Posterior vena cava (tissue), 2 donors: ENCODE measurements around the gene MOB3A. TPM values are rescaled to one million over a fixed set of nuclear protein-coding genes. Genes with fewer than 3 reads are reported as not detected.
"Not testable (repeated sequence)": the region's sequence is repeated elsewhere in the genome, so short reads cannot be mapped to it uniquely, and the experiment has no call there.

Source experiments
- DNase-seq: peaks from one replicate; pipeline ENCODE4 v3.0.0-alpha.2; 2020; ENCODE audit warnings: low spot score
- intact Hi-C, 2 donors: fragments of 100-400 bp; cut with DNase I; formaldehyde crosslinking; loops; one replicate each; pipeline versions ENCODE4 v1.14.1 to v1.14.2; 2022 to 2023
- long read RNA-seq, 2 donors: library from polyadenylated mRNA; unstranded; transcript quantifications; one replicate each; pipeline ENCODE4 v2.0.0, GENCODE V29; 2020 to 2021
- total RNA-seq, 2 donors: library from RNA; stranded (reverse); fragmentation: NEBNext Ultra II Directional; extraction: Animal tissue kit (Norgen Biotek cat#: 25700); gene quantifications; one replicate each; pipeline ENCODE4 v1.2.1, GENCODE V29; 2021
- donor health status: DM: yes; HTN: yes; CAD: no.
- donor health status: DM: yes; HTN: yes; CAD: no.

MOB3A gene
- total RNA-seq = 10 to 100 TPM; 55.8 to 57.1 TPM
- long read RNA-seq, donor 1, transcript MOB3A-201 (5 exons, 3,391 nt) = major isoform, 6 of 16 reads
- long read RNA-seq, donor 1, partial matches to known transcripts = 1 of 16 reads
- long read RNA-seq, donor 1, other reads (novel, unspliced or antisense) = 9 of 16 reads
- long read RNA-seq, donor 2, partial matches to known transcripts = 1 of 22 reads
- long read RNA-seq, donor 2, other reads (novel, unspliced or antisense) = 17 of 22 reads

DNA sequence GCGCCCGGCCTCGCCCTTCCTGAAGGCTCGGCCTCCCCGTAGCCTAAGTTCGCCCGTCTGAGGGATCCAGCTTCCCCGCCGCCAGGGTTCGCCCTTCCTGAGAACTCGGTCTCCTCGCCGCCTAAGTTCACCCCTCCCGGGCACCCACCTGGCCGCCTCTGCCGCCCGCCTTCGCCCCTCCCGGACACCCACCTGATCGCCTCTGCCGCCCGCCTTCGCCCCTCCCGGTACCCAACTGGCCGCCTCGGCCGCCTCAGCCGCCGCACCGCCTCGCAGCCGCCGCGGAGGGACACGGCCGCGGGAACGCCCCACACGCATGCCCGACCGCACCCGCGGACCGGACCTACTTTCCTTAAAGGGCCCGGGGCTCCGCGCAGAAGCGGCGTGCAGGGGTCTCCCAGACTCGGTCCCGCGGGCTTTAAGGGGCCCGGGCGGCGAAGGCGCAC is at the start of gene MOB3A:
Gene MOB3A, minus strand, starts transcription at position 293 of the 446 bp plus-strand sequence. CDS start 17,766 bp downstream, outside the sequence.
- DNase-seq = peak; percentile 97
- intact Hi-C loops = no loop called here

DNA sequence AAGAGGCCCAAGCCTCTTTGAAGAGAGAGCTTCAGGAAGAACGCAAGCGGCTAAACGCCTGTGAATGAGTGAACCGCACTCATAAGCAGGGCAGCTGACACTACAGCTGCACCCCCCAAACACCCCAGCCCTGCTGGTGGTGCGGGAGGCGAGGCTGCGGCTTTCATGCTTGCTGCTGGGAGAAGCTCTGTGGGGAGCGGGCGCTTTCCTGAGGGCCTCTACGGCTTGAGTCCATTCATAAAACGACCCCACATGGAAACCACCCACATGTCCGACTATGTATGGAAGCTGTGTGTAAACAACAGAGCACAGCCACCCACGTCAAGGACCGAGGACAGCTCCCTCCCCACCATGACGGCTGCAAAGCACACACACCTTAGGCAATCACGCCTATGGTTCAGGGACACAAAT is 49.7 kb upstream of the MOB3A start:
- DNase-seq = no peak
- intact Hi-C loops = no loop called here

DNA sequence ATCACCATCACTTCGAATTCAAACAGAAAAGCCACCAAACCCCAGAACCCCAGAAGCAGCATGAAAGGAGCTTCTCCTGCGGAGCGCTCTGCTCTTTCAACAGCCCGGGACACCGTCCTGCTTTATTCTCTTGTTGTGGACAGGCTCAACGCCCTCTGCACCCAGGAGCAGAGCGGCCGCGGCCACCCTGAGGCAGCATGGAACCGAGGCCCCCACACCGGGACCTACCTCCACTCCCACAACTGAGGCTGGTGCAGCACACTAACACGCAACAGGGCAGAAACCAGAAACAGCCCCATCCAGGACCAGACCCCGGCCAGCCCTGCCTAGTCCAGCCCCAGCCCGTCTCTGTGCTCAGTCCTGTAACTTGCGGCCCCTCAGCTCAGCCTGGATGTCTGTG is 48.1 kb upstream of the MOB3A start:
- intact Hi-C loops = no loop called here
- no peak for DNase-seq

DNA sequence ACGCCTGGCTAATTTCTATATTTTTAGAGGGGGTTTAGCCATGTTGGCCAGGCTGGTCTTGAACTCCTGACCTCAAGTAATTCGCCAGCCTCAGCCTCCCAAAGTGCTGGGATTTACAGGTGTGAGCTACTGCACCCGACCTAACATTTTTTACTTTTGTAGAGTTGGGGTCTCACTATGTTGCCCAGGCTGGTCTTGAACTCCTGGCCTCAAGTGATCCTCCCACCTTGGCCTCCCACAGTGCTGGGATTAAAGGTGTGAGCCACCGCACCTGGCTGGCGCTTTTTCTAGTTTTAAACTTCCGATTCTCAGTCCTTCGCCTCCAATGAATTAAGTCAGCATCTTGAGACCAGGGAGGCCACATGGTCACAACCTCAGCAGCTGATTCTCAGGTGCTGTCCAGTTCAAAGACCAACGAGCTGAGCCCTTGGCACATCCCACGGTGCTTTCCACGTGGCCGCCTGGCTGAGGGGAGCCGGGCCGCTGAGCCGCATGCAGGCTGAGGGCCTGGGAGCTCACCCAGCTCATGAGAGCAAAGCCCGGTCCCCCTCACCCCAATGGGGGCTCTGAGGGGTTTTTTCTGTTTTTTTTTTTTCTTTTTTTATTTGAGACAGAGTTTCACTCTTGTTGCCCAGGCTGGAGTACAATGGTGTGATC is 46.2 kb upstream of the MOB3A start:
- DNase-seq = no peak
- intact Hi-C loops = no loop called here

GRCh38 chr19:2140138-2140569 is 44.0 kb upstream of the MOB3A start:
- no peak for DNase-seq
- intact Hi-C loops = no loop called here

DNA sequence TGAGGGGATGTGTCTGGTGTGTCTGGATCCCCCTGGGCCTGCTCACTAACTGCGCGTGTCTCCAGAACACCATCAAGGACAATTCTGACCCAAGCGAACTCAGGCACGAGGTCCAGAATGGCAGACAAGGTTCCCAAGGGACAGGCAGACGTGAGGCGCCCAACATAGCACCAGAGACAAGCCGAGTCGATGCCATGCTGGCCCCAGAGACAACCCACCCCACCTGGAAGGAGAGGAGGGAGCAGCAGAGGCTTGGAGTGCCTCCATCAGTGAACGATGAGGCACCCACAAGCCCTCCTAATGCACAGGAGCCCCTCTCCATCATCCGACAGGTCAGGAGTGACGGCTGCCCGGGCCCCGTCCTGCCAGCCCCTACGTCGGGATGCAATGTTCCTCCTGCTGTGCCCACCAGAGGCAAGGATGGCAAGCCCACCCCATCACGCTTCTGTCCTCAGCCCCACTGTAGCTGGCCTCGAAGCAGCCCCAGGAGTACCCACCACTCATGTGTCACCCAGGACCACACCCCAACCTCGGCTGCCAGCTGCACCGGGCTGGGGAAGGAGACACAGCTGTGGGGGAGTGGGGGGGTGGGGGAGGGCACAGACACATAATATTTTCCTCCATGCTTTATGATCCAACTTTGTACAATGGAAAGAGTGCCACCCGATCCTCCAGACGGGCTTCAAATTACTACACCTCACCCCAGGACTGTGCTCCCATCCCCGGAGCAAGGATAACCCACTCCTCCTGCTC is 43.4 kb upstream of the MOB3A start:
- intact Hi-C loops = no loop called here
- no peak for DNase-seq

DNA sequence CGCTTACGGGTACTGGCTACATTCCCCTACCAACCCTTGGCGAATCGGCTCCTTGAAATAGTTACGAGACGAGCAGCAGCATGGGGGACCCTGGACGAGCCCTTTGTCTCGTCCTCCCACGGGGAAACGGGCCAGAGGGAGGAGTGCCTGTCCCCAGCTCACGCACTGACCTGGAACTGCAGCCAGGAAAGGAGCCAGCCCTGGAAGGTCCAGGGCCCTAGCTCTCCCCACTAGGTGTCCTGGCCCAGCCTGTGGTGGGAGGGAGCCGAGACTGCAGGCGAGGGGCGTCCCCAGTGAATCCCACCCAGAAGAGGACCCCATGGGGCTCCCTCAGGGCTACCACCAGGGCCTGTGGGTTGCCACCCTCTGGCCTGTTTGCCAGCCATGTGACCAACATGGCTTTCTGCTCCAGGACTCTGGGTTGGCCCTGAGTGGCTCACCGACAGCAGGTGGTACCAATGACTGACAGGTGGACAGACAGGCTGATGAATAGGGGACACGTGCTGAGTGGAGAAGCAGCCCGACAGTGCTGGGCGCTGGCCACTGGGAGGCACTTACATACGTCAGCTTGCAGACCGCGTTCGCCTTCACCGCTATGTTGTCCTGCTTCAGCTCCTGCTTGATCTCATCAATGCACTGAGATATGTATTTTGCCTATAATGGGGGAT is 42.1 kb upstream of the MOB3A start:
- DNase-seq = no peak
- intact Hi-C loops = no loop called here

DNA sequence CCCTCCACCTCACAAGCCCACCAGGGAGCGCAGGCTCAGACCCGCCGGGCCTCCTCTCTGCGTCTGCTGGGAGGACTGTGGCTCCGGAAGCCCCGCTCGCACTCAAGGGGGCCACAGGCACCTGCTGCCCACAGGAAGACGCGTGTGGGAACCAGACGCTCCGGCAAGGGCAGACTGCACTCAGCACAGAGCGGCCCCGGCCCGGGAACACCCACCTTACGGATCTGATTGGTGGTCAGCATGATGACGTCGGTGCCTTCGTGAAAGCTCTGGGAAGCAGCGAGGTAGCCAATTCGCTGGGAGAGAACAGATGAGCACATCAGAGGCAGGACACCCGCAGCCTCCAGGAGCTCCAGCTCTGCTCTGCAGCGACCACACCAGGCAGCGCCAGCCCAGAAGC is 40.7 kb upstream of the MOB3A start:
- intact Hi-C loops = no loop called here
- no peak for DNase-seq

DNA sequence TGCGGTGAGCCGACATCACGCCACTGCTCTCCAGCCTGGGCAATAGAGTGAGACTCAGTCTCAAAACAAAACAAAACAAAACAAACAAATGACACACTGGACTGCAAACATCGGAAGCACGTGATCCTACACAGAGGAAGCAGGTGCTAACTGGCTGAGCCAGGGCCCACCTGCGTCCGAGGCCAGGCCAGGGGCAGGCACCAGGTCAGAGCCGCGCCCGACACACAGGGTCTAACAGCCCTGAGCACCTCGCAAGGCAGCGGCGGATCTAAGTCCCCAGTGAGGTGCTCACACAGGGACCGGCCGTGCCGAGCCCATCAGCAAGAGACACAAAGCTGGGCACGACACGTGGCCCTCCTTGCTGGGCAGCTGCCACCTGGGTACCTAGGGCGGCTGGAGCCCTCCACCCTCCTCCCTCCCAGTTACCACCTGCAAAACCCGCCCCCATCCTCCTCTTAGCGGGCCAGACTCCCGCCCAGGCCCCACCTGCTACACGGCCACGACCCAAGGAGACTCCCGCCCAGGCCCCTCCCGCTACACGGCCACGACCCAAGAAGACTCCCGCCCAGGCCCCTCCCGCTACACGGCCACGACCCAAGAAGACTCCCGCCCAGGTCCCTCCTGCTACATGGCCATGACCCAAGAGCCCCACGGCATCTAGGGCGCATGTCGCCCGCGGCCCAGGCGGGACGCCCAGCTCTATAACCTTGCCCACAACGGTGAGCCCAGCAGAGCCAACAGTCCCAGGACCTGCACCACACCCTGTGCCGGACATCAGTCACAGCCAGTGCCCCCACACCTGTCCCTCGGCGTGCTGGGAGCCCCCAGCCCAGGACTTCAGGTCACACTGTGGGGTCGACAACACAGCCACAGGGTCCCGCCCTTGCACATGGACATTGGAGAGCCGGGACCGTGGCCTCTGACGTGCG is 39.6 kb upstream of the MOB3A start:
- intact Hi-C loops = no loop called here
- peak; percentile 67 for DNase-seq

GRCh38 chr19:2132731-2133490 is 36.8 kb upstream of the MOB3A start:
- no peak for DNase-seq
- intact Hi-C loops = no loop called here

DNA sequence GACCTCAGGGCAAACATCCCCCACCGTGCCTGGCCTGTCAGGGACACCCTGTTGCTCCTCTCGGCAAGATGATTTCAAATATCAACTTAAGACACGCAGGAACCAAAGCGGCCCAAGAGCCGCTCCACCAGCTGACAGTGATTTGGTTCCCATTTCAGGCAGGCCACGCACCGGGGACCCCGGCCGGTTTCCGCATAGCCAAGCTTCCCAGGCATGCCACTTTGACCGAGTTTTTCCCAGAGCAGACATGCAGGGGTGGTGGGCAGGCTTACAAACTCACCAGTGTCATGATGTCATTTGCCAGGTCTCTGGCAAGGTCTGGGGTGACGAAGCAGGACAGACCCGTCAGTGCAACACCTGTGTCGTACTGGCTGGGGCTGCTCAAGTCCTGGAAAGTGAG is 36.1 kb upstream of the MOB3A start:
- intact Hi-C loops = no loop called here
- no peak for DNase-seq

GRCh38 chr19:2131012-2131975 is 35.2 kb upstream of the MOB3A start:
- DNase-seq, intact Hi-C loops: not testable (repeated sequence)

DNA sequence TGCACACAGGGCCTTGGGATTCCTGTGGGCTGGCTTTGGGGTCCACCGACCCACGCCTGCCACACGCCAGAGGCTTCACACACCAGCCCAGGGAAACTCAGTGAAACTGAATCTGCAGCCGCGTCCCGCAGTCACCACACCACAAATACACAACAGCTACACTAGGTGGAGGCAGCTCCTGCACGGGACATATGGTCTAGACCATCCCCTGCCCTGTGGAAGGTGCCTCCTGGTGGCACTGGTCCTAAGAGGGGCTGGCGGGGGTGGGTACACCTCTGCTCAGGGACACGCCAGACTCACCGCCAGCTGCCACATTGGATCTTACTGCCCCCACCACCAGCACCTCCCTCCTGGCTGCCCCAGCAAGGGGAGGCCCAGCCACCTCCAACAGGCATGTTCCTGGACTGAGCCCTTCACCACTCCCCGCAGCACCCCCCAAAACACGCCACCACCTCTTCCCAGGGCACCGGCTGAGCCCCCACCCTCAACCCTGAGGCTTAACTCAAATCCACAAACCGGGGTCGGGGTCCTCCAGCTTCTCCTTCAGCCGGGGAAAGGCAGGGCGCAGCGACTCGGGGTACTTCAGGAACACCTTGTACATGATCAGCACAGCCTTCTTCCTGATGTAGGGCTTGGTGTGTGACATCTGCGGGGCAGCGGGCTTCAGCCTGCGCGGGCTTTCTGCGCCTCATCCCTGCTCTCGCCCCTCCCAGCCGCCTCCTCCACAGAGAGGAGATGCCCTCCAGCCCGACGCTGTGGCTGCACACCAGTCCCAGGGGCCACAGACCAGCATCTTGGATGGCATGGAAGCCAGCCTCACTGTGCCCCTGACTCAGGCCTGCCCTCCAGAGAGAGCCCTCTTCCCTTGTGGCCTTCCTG is 34.0 kb upstream of the MOB3A start:
- DNase-seq = no peak
- intact Hi-C loops = no loop called here

DNA sequence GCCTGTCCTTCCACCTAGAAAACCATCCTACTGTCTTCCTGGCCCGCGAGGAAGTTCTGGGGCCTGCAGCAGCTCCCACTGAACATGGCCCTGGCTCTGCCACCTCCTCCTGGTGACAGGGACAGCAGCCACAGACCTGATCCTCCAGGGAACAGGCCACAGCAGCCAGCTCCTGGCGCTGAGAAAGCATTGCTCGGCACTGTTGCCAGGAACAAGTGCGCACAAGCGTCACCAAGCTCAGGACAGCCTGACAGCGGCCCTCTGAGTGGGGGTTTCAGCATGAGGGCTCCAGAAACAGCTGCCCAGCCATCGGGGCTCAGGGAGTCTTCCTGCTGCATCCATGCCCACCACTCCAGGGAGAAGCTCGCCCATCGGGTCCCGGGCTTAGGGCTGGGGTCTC is 33.4 kb upstream of the MOB3A start:
- intact Hi-C loops = no loop called here
- no peak for DNase-seq

DNA sequence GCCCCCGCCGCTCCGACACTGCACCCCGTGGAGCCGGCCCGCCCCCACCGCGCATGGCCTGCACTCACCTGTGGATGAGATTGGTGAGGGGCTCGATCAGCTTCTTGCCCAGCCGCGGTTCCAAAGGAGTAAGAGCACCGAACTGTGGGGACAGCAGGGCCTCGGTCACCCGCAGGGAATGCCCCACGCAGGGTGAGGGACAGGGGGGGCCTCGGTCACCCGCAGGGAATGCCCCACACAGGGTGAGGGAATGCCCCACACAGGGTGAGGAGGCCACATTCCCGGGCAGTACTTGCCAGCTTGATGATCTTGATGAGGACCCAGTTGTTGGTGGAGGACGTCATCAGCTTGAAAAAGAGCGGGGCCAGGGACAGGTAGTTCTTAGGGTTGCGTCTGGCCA is 32.9 kb upstream of the MOB3A start:
- DNase-seq = no peak
- intact Hi-C loops = no loop called here

DNA sequence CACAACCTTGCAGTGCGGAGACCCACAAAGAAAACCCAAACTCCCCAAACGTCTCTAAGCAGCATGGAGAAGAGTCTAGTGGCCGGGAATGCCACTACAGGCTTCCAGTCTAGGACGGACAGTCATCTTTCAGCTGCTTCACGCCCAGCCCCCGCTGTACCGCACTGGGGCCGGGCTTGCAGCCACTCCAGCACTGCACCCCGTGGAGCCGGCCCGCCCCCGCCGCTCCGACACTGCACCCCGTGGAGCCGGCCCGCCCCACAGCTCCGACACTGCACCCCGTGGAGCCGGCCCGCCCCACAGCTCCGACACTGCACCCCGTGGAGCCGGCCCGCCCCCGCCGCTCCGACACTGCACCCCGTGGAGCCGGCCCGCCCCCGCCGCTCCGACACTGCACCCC is 32.1 kb upstream of the MOB3A start:
- DNase-seq, intact Hi-C loops: not testable (repeated sequence)
